Measurements from ENCODE around the gene GPX5.

Gene GPX5

GRCh38 chr6:28485482-28485881, 40.2 kb upstream of the GPX5 start:
- Histone ChIP-seq H3K27ac (replicated peaks) (no peak overlapping the region), H3K4me3 (replicated peaks; ENCODE audit: insufficient read depth, low read length) (no peak overlapping the region), H3K27me3 (ENCODE audit: insufficient read depth, poor library complexity, severe bottlenecking) (peaks cover 8% of the 10 kb centered on the region)
- no peak for DNase-seq (ENCODE audit: low read depth in 1 of 2, low spot score in 1 of 2)
- TF ChIP-seq, protein P1, sequence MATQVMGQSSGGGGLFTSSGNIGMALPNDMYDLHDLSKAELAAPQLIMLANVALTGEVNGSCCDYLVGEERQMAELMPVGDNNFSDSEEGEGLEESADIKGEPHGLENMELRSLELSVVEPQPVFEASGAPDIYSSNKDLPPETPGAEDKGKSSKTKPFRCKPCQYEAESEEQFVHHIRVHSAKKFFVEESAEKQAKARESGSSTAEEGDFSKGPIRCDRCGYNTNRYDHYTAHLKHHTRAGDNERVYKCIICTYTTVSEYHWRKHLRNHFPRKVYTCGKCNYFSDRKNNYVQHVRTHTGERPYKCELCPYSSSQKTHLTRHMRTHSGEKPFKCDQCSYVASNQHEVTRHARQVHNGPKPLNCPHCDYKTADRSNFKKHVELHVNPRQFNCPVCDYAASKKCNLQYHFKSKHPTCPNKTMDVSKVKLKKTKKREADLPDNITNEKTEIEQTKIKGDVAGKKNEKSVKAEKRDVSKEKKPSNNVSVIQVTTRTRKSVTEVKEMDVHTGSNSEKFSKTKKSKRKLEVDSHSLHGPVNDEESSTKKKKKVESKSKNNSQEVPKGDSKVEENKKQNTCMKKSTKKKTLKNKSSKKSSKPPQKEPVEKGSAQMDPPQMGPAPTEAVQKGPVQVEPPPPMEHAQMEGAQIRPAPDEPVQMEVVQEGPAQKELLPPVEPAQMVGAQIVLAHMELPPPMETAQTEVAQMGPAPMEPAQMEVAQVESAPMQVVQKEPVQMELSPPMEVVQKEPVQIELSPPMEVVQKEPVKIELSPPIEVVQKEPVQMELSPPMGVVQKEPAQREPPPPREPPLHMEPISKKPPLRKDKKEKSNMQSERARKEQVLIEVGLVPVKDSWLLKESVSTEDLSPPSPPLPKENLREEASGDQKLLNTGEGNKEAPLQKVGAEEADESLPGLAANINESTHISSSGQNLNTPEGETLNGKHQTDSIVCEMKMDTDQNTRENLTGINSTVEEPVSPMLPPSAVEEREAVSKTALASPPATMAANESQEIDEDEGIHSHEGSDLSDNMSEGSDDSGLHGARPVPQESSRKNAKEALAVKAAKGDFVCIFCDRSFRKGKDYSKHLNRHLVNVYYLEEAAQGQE (IDR thresholded peaks at IDR 0.05; ENCODE audit: insufficient replicate concordance, low read depth) = no peak
- TF ChIP-seq GABPA (IDR thresholded peaks at IDR 0.05; ENCODE audit: low read depth) (no peak), SPI1 (IDR thresholded peaks at IDR 0.05; ENCODE audit: borderline replicate concordance, low read depth) (no peak), CTCF (IDR thresholded peaks at IDR 0.05; ENCODE audit: insufficient read depth, low read length) (no peak), POLR2AphosphoS5 (IDR thresholded peaks at IDR 0.05; ENCODE audit: low read depth) (no peak)

DNA sequence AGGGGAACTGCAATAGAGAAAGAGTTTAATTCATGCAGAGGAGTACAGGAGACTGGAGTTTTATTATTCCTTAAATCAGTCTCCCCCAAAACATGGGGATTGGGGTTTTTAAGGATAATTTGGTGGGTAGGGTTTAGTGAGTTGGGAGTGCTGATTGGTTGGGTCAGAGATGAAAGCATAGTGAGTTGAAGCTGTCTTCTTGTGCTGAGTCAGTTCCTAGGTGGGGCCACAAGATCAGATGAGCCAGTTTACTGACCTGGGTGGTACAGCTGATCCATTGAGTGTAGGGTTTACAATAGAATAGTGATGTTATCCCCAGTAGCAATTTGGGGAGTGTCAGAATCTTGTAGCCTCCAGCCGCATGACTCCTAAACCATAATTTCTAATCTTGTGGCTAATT, 39.1 kb upstream of the GPX5 start:
- Histone ChIP-seq H3K27me3 (ENCODE audit: insufficient read depth, poor library complexity, severe bottlenecking) (peaks cover 2% of the 10 kb centered on the region), H3K4me3 (replicated peaks; ENCODE audit: insufficient read depth, low read length) (no peak overlapping the region), H3K27ac (replicated peaks) (no peak overlapping the region)
- TF ChIP-seq, protein P1 (IDR thresholded peaks at IDR 0.05; ENCODE audit: insufficient replicate concordance, low read depth) = no peak
- no peak for TF ChIP-seq POLR2AphosphoS5 (IDR thresholded peaks at IDR 0.05; ENCODE audit: low read depth)
- no peak for TF ChIP-seq SPI1 (IDR thresholded peaks at IDR 0.05; ENCODE audit: borderline replicate concordance, low read depth)
- TF ChIP-seq CTCF (IDR thresholded peaks at IDR 0.05; ENCODE audit: insufficient read depth, low read length) = no peak
- no peak for TF ChIP-seq GABPA (IDR thresholded peaks at IDR 0.05; ENCODE audit: low read depth)
- no peak for DNase-seq (ENCODE audit: low read depth in 1 of 2, low spot score in 1 of 2)

- Histone ChIP-seq H3K27me3 (ENCODE audit: insufficient read depth, poor library complexity, severe bottlenecking) (peaks cover 2% of the 10 kb centered on the region), H3K4me3 (replicated peaks; ENCODE audit: insufficient read depth, low read length) (no peak overlapping the region), H3K27ac (replicated peaks) (no peak overlapping the region)
- DNase-seq (ENCODE audit: low read depth in 1 of 2, low spot score in 1 of 2) = no peak
- TF ChIP-seq POLR2AphosphoS5 (IDR thresholded peaks at IDR 0.05; ENCODE audit: low read depth) (no peak), CTCF (IDR thresholded peaks at IDR 0.05; ENCODE audit: insufficient read depth, low read length) (no peak), GABPA (IDR thresholded peaks at IDR 0.05; ENCODE audit: low read depth) (no peak), SPI1 (IDR thresholded peaks at IDR 0.05; ENCODE audit: borderline replicate concordance, low read depth) (no peak)
- TF ChIP-seq, protein P1 (IDR thresholded peaks at IDR 0.05; ENCODE audit: insufficient replicate concordance, low read depth) = no peak
Measured at GRCh38 chr6:28486988-28487742, 38.5 kb upstream of the GPX5 start.

Measured in HL-60 (cell line).